CD1c-positive myeloid dendritic cell (primary cell): ENCODE data around the gene RNF111.
"Not testable (repeated sequence)": the region's sequence is repeated elsewhere in the genome, so short reads cannot be mapped to it uniquely, and the experiment has no call there.

Experiments used
- DNase-seq: peaks from one replicate; pipeline ENCODE4 v3.0.0-alpha.2; 2016; ENCODE audit errors: extremely low spot score

The RNF111 gene

GRCh38 chr15:59133929-59134427 is 146.5 kb downstream of the RNF111 start:
- no peak for DNase-seq

DNA sequence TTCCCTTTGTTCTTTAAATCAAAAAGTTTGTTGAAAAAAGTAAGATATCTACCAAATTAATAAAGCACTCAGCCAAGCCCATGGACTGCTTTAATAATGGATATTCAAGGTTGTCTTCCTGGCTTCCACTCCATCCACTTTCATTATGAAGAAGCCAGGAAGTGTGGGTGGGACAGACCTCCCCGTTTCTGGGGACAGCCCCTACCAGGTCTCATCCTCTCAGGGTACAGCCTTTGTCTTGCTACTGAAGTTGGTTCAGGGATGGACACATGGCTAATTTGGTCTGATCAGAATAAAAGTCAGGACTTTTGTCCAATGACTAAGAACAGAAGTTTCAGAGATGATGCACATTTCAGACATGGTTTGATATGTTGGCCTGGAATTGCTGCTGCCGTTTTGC is 150.1 kb downstream of the RNF111 start:
- no peak for DNase-seq

DNA sequence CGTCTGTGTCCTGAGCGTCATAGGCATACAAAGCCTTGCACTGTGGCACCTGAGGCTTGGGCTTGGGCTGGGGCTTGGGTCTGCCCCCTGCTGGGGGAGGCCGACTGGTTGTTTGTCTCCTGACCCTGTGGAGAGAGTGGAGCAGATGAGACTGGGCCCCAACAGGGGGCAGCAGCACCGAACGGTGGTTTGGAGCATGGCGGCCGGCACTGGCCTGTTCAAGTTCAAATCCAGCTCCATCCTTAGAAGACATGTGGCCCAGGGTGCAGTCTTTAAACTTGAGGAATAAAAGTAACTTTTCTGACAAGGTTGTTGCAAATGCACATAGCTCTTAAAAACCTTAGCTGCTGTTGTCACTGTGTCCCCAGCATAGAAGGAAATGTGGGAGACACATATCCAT is 150.8 kb downstream of the RNF111 start:
- DNase-seq: peak; percentile 50

GRCh38 chr15:59140422-59141226 is 153.2 kb downstream of the RNF111 start:
- no peak for DNase-seq

GRCh38 chr15:59143281-59143680 is 155.8 kb downstream of the RNF111 start:
- no peak for DNase-seq

DNA sequence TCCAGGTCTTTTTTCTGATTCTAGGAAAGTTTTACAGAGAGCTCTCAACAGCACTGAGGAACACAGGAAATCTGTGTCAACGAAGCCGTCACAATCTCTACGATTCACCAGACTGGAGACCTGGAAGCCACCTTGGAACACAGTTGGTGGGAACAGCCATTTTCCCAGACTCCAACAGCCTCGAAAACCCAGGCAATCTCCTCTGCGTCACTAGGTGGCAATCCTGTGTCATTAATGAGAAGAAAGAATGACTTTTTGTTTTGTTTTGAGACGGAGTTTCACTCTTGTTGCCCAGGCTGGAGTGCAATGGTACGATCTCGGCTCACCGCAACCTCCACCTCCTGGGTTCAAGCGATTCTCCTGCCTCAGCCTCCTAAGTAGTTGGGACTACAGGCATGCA is 157.1 kb downstream of the RNF111 start:
- DNase-seq: not testable (repeated sequence)
